ENCODE results near the gene TBC1D22B.

- TF ChIP-seq, protein P1, sequence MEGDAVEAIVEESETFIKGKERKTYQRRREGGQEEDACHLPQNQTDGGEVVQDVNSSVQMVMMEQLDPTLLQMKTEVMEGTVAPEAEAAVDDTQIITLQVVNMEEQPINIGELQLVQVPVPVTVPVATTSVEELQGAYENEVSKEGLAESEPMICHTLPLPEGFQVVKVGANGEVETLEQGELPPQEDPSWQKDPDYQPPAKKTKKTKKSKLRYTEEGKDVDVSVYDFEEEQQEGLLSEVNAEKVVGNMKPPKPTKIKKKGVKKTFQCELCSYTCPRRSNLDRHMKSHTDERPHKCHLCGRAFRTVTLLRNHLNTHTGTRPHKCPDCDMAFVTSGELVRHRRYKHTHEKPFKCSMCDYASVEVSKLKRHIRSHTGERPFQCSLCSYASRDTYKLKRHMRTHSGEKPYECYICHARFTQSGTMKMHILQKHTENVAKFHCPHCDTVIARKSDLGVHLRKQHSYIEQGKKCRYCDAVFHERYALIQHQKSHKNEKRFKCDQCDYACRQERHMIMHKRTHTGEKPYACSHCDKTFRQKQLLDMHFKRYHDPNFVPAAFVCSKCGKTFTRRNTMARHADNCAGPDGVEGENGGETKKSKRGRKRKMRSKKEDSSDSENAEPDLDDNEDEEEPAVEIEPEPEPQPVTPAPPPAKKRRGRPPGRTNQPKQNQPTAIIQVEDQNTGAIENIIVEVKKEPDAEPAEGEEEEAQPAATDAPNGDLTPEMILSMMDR (IDR thresholded peaks at IDR 0.05): no peak
- TF ChIP-seq POLR2A (IDR thresholded peaks at IDR 0.05): no peak
These were observed 30.1 kb downstream of the TBC1D22B start for GRCh38 chr6:37287519-37288157.
